IMR-90 (cell line): ENCODE data around the gene C11orf68. TPM values are rescaled to one million over a fixed set of nuclear protein-coding genes. Genes with fewer than 3 reads are reported as not detected.
A peak's percentile ranks its signal among the peaks of the same experiment; 100 is the strongest.

Experiments
- ATAC-seq: fragments of 200-7000 bp; cut with Tn5 transposase; 2 replicates; pipeline ENCODE4 v1.9.1; 2020; ENCODE audit warnings: low read depth, mild to moderate bottlenecking, moderate library complexity
- BruUV-seq: library from RNA; stranded (reverse); fragments of 400-500 nt; replicated peaks from 2 replicates; lab custom pipeline; 2021; lab: Mats Ljungman, UMichigan
- CTCF ChIA-PET: fragments of 300-600 bp; formaldehyde crosslinking; extraction: SDS; loops from one replicate; lab custom pipeline; 2021; ENCODE audit warnings: antibody characterized with exemption; lab: Yijun Ruan, JAX
- POLR2A ChIA-PET: fragments of 300-600 bp; sonication (Branson Sonifier 250); formaldehyde crosslinking; loops from one replicate; lab custom pipeline; 2022; ENCODE audit warnings: antibody characterized with exemption; ENCODE audit not compliant: unreplicated experiment; lab: Charles Lee
- DNase-seq: peaks from one replicate; pipeline ENCODE4 v3.0.0; 2013
- H2AFZ ChIP-seq: replicated peaks from 2 replicates; pipeline ENCODE3; 2013; ENCODE audit warnings: low read length, mild to moderate bottlenecking; ENCODE audit not compliant: poor library complexity
- H2AK5ac ChIP-seq: 2 replicates; pipeline ENCODE4 v1.6.1; 2013; ENCODE audit warnings: low read depth, low read length, inconsistent platforms
- H2AK9ac ChIP-seq: replicated peaks from 2 replicates; pipeline ENCODE3; 2013; ENCODE audit warnings: mild to moderate bottlenecking, low read depth, low read length, moderate library complexity; ENCODE audit not compliant: poor library complexity
- H2BK120ac ChIP-seq: 2 replicates; pipeline ENCODE4 v1.6.1; 2013; ENCODE audit warnings: low read depth, low read length, inconsistent platforms
- H2BK15ac ChIP-seq: 3 replicates; pipeline ENCODE4 v1.6.1; 2013; ENCODE audit warnings: low read depth, low read length, inconsistent platforms
- H2BK20ac ChIP-seq: 2 replicates; pipeline ENCODE4 v1.6.1; 2013; ENCODE audit warnings: low read depth, mild to moderate bottlenecking, inconsistent platforms, low read length, moderate library complexity
- H2BK5ac ChIP-seq: 2 replicates; pipeline ENCODE4 v1.6.1; 2013; ENCODE audit warnings: mild to moderate bottlenecking, low read depth, low read length, inconsistent platforms; ENCODE audit not compliant: poor library complexity, severe bottlenecking
- H3K14ac ChIP-seq: replicated peaks from 2 replicates; pipeline ENCODE4 v1.6.1; 2013; ENCODE audit warnings: low read depth, low read length, inconsistent platforms
- H3K18ac ChIP-seq: 2 replicates; pipeline ENCODE4 v1.6.1; 2013; ENCODE audit warnings: low read depth, low read length, control low read depth
- H3K23ac ChIP-seq: 2 replicates; pipeline ENCODE4 v1.6.1; 2013; ENCODE audit warnings: low read depth, low read length, inconsistent platforms
- H3K27ac ChIP-seq: 2 replicates; pipeline ENCODE4 v1.5.1; 2013; ENCODE audit warnings: mild to moderate bottlenecking, control low read depth, low read length; ENCODE audit not compliant: insufficient read depth
- H3K27me3 ChIP-seq: 2 replicates; pipeline ENCODE4 v1.6.1; 2013; ENCODE audit warnings: low read length; ENCODE audit not compliant: control insufficient read depth, insufficient read depth
- H3K36me3 ChIP-seq: 2 replicates; pipeline ENCODE4 v1.6.1; 2013; ENCODE audit warnings: low read length, mixed read lengths; ENCODE audit not compliant: control insufficient read depth, insufficient read depth
- H3K4ac ChIP-seq: 2 replicates; pipeline ENCODE4 v1.6.1; 2013; ENCODE audit warnings: low read depth, low read length, inconsistent platforms
- H3K4me1 ChIP-seq: 2 replicates; pipeline ENCODE4 v1.6.1; 2013; ENCODE audit warnings: low read length, mixed read lengths; ENCODE audit not compliant: control insufficient read depth, insufficient read depth
- H3K4me2 ChIP-seq: 2 replicates; pipeline ENCODE4 v1.6.1; 2013; ENCODE audit warnings: low read depth, mild to moderate bottlenecking, control low read depth, low read length, moderate library complexity
- H3K4me3 ChIP-seq: 2 replicates; pipeline ENCODE4 v1.5.1; 2013; ENCODE audit warnings: low read depth, mild to moderate bottlenecking, control low read depth, low read length, moderate library complexity; ENCODE audit not compliant: insufficient read depth
- H3K56ac ChIP-seq: 2 replicates; pipeline ENCODE4 v1.6.1; 2013; ENCODE audit warnings: low read length, inconsistent platforms; ENCODE audit not compliant: insufficient read depth; ENCODE audit errors: extremely low read depth
- H3K79me1 ChIP-seq, 2 experiments: 2 replicates each; pipeline ENCODE4 v1.6.1; 2013; ENCODE audit warnings: low read length in 2 of 2, inconsistent platforms in 1 of 2, low read depth in 1 of 2
- H3K9ac ChIP-seq: 2 replicates; pipeline ENCODE4 v1.6.1; 2013; ENCODE audit warnings: low read depth, low read length, control low read depth
- H3K9me1 ChIP-seq: 2 replicates; pipeline ENCODE4 v1.6.1; 2013; ENCODE audit warnings: low read length, inconsistent platforms; ENCODE audit not compliant: insufficient read depth
- H3K9me3 ChIP-seq: 2 replicates; pipeline ENCODE4 v1.6.1; 2013; ENCODE audit warnings: low read length; ENCODE audit not compliant: control insufficient read depth, insufficient read depth
- H4K20me1 ChIP-seq: 2 replicates; pipeline ENCODE4 v1.6.1; 2013; ENCODE audit warnings: low read length, inconsistent platforms; ENCODE audit not compliant: insufficient read depth
- H4K5ac ChIP-seq: 2 replicates; pipeline ENCODE4 v1.6.1; 2013; ENCODE audit warnings: mild to moderate bottlenecking, low read depth, low read length, control low read depth
- H4K8ac ChIP-seq, 2 experiments: 2 replicates each; pipeline ENCODE4 v1.6.1; 2013; ENCODE audit warnings: low read depth in 2 of 2, low read length in 2 of 2, control low read depth in 1 of 2, inconsistent platforms in 1 of 2
- H4K91ac ChIP-seq: 2 replicates; pipeline ENCODE4 v1.6.1; 2013; ENCODE audit warnings: low read depth, low read length, inconsistent platforms; ENCODE audit not compliant: insufficient read depth
- BHLHE40 ChIP-seq: fragments of 150-350 bp; IDR thresholded peaks from 2 replicates; pipeline ENCODE4 v1.6.1; 2016; ENCODE audit warnings: mild to moderate bottlenecking, low read depth, low read length
- CEBPB ChIP-seq: IDR thresholded peaks from 2 replicates; pipeline ENCODE4 v1.6.1; 2012; ENCODE audit warnings: low read depth, low read length, improper control_type of control experiment
- CHD1 ChIP-seq: IDR thresholded peaks from 2 replicates; pipeline ENCODE4 v1.6.1; 2012; ENCODE audit warnings: low read depth, low read length, improper control_type of control experiment
- CTCF ChIP-seq: conservative IDR thresholded peaks from 2 replicates; pipeline ENCODE4 v1.5.1; 2012; ENCODE audit warnings: mild to moderate bottlenecking, low read depth, low read length, improper control_type of control experiment
- ELK1 ChIP-seq: fragments of 150-350 bp; IDR thresholded peaks from 2 replicates; pipeline ENCODE4 v1.6.1; 2016; ENCODE audit warnings: low read depth, mild to moderate bottlenecking, low read length, moderate library complexity, borderline replicate concordance
- FOS ChIP-seq: fragments of 150-350 bp; IDR thresholded peaks from 2 replicates; pipeline ENCODE4 v1.6.1; 2016; ENCODE audit warnings: low read depth, low read length
- MAFK ChIP-seq: IDR thresholded peaks from 2 replicates; pipeline ENCODE4 v1.6.1; 2012; ENCODE audit warnings: low read depth, low read length, improper control_type of control experiment
- MAZ ChIP-seq: IDR thresholded peaks from 2 replicates; pipeline ENCODE4 v1.6.1; 2012; ENCODE audit warnings: low read depth, mild to moderate bottlenecking, low read length, improper control_type of control experiment, moderate library complexity, borderline replicate concordance
- MXI1 ChIP-seq: IDR thresholded peaks from 2 replicates; pipeline ENCODE4 v1.6.1; 2012; ENCODE audit warnings: low read depth, mild to moderate bottlenecking, low read length, moderate library complexity, borderline replicate concordance
- NFE2L2 ChIP-seq: fragments of 150-350 bp; IDR thresholded peaks from 2 replicates; pipeline ENCODE4 v1.6.1; 2016; ENCODE audit warnings: low read depth, mild to moderate bottlenecking, low read length
- POLR2A ChIP-seq: IDR thresholded peaks from 2 replicates; pipeline ENCODE4 v1.6.1; 2012; ENCODE audit warnings: mild to moderate bottlenecking, low read depth, low read length
- RAD21 ChIP-seq: IDR thresholded peaks from 2 replicates; pipeline ENCODE4 v1.6.1; 2012; ENCODE audit warnings: low read length, improper control_type of control experiment
- RCOR1 ChIP-seq: IDR thresholded peaks from 2 replicates; pipeline ENCODE4 v1.6.1; 2012; ENCODE audit warnings: mild to moderate bottlenecking, low read length, improper control_type of control experiment; ENCODE audit not compliant: insufficient replicate concordance
- RFX5 ChIP-seq: IDR thresholded peaks from 2 replicates; pipeline ENCODE4 v1.8.0; 2012; ENCODE audit warnings: low read depth, mild to moderate bottlenecking, low read length, moderate library complexity
- SMC3 ChIP-seq: fragments of 150-350 bp; IDR thresholded peaks from 2 replicates; pipeline ENCODE4 v1.6.1; 2016; ENCODE audit warnings: low read depth, mild to moderate bottlenecking, antibody characterized with exemption, low read length, moderate library complexity
- USF2 ChIP-seq: fragments of 150-350 bp; IDR thresholded peaks from 2 replicates; pipeline ENCODE4 v1.6.1; 2017; ENCODE audit warnings: mild to moderate bottlenecking, antibody characterized with exemption, low read length, low read depth
- whole genome bisulfite sequencing, 2 experiments: methylation state at CpG; one replicate each; pipeline versions ENCODE4 v1.1.5 to v1.1.7; 2013; ENCODE audit warnings: missing lambda C conversion rate in 2 of 2; ENCODE audit not compliant: insufficient read length in 1 of 2; ENCODE audit errors: extremely low coverage in 2 of 2; 5-methylcytosine and 5-hydroxymethylcytosine counted together
- dilution Hi-C: fragments of 300-500 bp; cut with HindIII; formaldehyde crosslinking; loops from one replicate; pipeline ENCODE4 v1.14.3; 2018; ENCODE audit warnings: low sequenced_read_pairs; ENCODE audit not compliant: unreplicated experiment
- in situ Hi-C: fragments of 300-500 bp; cut with MboI; formaldehyde crosslinking; loops from 3 replicates; pipeline ENCODE4 v1.14.3; 2019; ENCODE audit warnings: low sequenced_read_pairs, inconsistent platforms, mixed read lengths
- intact Hi-C: fragments of 100-400 bp; cut with micrococcal nuclease; formaldehyde crosslinking; loops from 2 replicates; pipeline ENCODE4 v1.10.0; 2022
- polyA plus RNA-seq, 3 experiments: library from polyadenylated mRNA; depleted of rRNA; stranded (reverse); fragments of >200 nt; gene quantifications; 2 replicates each; pipeline ENCODE4 v1.2.3, GENCODE V29; 2012; ENCODE audit warnings: low replicate concordance in 1 of 3
- total RNA-seq: library from RNA; depleted of rRNA; stranded (reverse); fragments of >200 nt; gene quantifications from 2 replicates; pipeline ENCODE4 v1.2.3, GENCODE V29; 2012

Gene C11orf68
- total and polyA plus RNA-seq, 2 of the 4 experiments (the other 2 are of a cell fraction): 20.3 to 104 TPM

GRCh38 chr11:65942531-65942930 lies 23.7 kb upstream of the C11orf68 start:
- H3K18ac ChIP-seq: no peak overlapping the region
- H3K79me1 ChIP-seq: peaks cover 0 to 15% of the 10 kb centered on the region in 2 experiments; a peak in 2 of 4 replicates
- peak overlapping the region; percentile 77 for H2AFZ ChIP-seq
- H2BK15ac ChIP-seq: peak overlapping the region; percentile 25; the same call in 1 of the 3 replicates
- H3K14ac ChIP-seq: no peak overlapping the region
- no peaks in the 10 kb centered on the region for H3K9me3 ChIP-seq
- WGBS, 2 experiments: 73% methylated on average over 2 of the region's 7 CpGs; no CpG with 5 or more reads in 1 of the 2 experiments
- ChIA-PET CTCF (no interaction called here), POLR2A (no interaction called here)
- H4K91ac ChIP-seq: no peak overlapping the region; the same call in 1 of the 2 replicates
- peak overlapping the region; percentile 62; the same call in 1 of the 2 replicates for H3K4ac ChIP-seq
- no peak overlapping the region for H4K5ac ChIP-seq
- H2BK20ac ChIP-seq: no peak overlapping the region; the same call in 1 of the 2 replicates
- no peak overlapping the region for H3K9ac ChIP-seq
- H2BK120ac ChIP-seq: peak overlapping the region; percentile 7; the same call in 1 of the 2 replicates
- BruUV-seq: no TSS peak
- no peak overlapping the region for H2BK5ac ChIP-seq
- intact Hi-C loops (no loop called here), in situ Hi-C loops (no loop called here), dilution Hi-C loops (no loop called here)
- no peak overlapping the region for H2AK9ac ChIP-seq
- no peak overlapping the region for H3K23ac ChIP-seq
- H3K4me1 ChIP-seq: peaks cover 6% of the 10 kb centered on the region
- 0 out of 2 replicates have a peak, but pooled peaks cover 3% of the 10 kb centered on the region for H4K20me1 ChIP-seq
- no peak overlapping the region for H3K4me3 ChIP-seq
- H3K4me2 ChIP-seq: no peak overlapping the region
- H4K8ac ChIP-seq: no peak overlapping the region; a peak in 1 of 4 replicates
- ATAC-seq (no peak), DNase-seq (no peak)
- peak overlapping the region; percentile 25 for H2AK5ac ChIP-seq
- H3K9me1 ChIP-seq: peaks cover 12% of the 10 kb centered on the region
- H3K27ac ChIP-seq: no peak overlapping the region
- TF ChIP-seq NFE2L2: no peak
- TF ChIP-seq MAFK: no peak
- TF ChIP-seq CHD1: no peak
- no peak for TF ChIP-seq MAZ
- no peak for TF ChIP-seq CEBPB
- TF ChIP-seq POLR2A: no peak
- no peak for TF ChIP-seq RFX5
- TF ChIP-seq FOS: no peak
- no peak for TF ChIP-seq MXI1
- TF ChIP-seq USF2: no peak
- no peak for TF ChIP-seq BHLHE40
- no peak for TF ChIP-seq RCOR1
- TF ChIP-seq RAD21: no peak
- TF ChIP-seq CTCF: no peak
- TF ChIP-seq ELK1: no peak
- TF ChIP-seq SMC3: no peak
- no peak overlapping the region for H3K56ac ChIP-seq
- peaks cover 1% of the 10 kb centered on the region; the same call in 1 of the 2 replicates for H3K27me3 ChIP-seq
- no peaks in the 10 kb centered on the region for H3K36me3 ChIP-seq
